Measurements from ENCODE around the gene ADCY5. TPM values are rescaled to one million over a fixed set of nuclear protein-coding genes. Genes with fewer than 3 reads are reported as not detected.

Gene ADCY5
- total RNA-seq, 4 donors from 2014 or later, result 13.3 to 27.4 (median 21.7) TPM

DNA sequence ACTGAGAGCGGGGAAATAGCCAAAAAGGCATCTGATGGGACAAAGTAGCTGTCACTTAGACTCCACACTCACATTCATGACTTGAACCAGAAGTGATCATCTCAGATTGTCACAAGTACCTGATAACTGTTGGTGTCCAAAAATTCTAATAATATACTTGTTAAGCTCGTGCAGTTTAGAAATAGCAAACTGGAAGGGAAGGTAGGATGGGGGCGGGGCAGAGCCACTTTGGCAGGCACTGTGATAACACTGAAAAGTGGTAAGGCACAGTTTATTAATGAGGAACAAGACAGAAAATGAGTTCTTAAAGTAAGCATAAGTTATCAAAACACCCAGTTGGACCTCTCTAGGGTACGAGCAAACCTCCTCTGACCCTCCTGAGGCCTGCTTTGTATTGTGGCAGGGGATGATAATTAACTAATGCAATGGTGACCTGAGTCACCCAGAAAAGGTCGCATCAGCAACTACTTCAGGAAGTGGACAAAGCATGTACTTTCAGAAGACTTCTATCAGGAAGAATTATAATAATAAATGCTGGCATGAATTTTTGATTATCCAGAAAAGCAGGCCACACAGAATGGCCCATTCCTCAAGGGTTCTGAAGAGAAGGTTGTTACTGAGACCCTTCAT lies 54.4 kb downstream of the ADCY5 start:
- Histone ChIP-seq H3K36me3 (no peaks in the 10 kb centered on the region), H3K9me3 (no peaks in the 10 kb centered on the region), H3K4me1 (peaks cover 0 to 35% (median 5%) of the 10 kb centered on the region in 4 donors), H3K4me3 (no peak overlapping the region), H3K27ac (no peak overlapping the region), H3K27me3 (no peaks in the 10 kb centered on the region)
- no peak for DNase-seq (ENCODE audit: low spot score in 2 of 2)
- WGBS, 2 donors, result 74% methylated on average over 5 of the region's 5 CpGs
- TF ChIP-seq EP300 (IDR thresholded peaks at IDR 0.05), result no peak
- TF ChIP-seq, protein P1, sequence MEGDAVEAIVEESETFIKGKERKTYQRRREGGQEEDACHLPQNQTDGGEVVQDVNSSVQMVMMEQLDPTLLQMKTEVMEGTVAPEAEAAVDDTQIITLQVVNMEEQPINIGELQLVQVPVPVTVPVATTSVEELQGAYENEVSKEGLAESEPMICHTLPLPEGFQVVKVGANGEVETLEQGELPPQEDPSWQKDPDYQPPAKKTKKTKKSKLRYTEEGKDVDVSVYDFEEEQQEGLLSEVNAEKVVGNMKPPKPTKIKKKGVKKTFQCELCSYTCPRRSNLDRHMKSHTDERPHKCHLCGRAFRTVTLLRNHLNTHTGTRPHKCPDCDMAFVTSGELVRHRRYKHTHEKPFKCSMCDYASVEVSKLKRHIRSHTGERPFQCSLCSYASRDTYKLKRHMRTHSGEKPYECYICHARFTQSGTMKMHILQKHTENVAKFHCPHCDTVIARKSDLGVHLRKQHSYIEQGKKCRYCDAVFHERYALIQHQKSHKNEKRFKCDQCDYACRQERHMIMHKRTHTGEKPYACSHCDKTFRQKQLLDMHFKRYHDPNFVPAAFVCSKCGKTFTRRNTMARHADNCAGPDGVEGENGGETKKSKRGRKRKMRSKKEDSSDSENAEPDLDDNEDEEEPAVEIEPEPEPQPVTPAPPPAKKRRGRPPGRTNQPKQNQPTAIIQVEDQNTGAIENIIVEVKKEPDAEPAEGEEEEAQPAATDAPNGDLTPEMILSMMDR (IDR thresholded peaks at IDR 0.05), result no peak
- TF ChIP-seq POLR2A (IDR thresholded peaks at IDR 0.05), result no peak

- H3K4me1 ChIP-seq, result peaks cover 0 to 33% (median 3%) of the 10 kb centered on the region in 4 donors
Observed at GRCh38 chr3:123392871-123393620, 55.8 kb downstream of the ADCY5 start.

DNA sequence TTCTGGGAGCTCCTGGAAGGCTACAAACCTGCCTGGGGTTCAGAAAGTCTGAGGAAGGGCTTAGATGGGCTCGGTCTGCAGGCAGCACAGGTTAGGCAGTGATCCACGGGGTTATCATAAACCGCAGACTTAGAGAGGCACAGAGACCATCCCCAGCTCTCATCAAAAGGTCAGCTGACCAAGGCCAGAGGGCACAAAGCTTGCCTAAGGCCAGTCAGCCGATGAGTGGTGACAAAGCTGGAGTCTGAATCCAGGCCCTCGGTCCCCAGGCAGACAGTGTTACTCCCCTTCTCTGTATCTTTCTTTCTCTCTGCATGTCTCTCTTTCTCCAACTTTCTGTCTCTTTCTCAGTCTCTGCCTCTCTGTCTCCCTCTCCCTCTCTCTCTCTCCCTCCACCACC lies 56.5 kb downstream of the ADCY5 start:
- Histone ChIP-seq H3K36me3 (no peaks in the 10 kb centered on the region), H3K27ac (peak overlapping the region in 1 of 4 donors; percentile 3), H3K27me3 (no peaks in the 10 kb centered on the region), H3K4me3 (no peak overlapping the region), H3K9me3 (no peaks in the 10 kb centered on the region), H3K4me1 (peaks cover 0 to 27% (median 2%) of the 10 kb centered on the region in 4 donors)
- 54 to 67% methylated on average over 5 of the region's 5 CpGs for WGBS, 2 donors
- TF ChIP-seq EP300 (IDR thresholded peaks at IDR 0.05) (no peak), POLR2A (IDR thresholded peaks at IDR 0.05) (no peak)
- TF ChIP-seq, protein P1 (IDR thresholded peaks at IDR 0.05), result no peak
- no peak for DNase-seq (ENCODE audit: low spot score in 2 of 2)

More at GRCh38 chr3:123392871-123393620, 55.8 kb downstream of the ADCY5 start:
- H3K36me3 ChIP-seq, result no peaks in the 10 kb centered on the region
- no peak overlapping the region for H3K27ac ChIP-seq
- no peaks in the 10 kb centered on the region for H3K27me3 ChIP-seq
- 77 to 83% methylated on average over 4 of the region's 4 CpGs for WGBS, 2 donors
- no peak for DNase-seq (ENCODE audit: low spot score in 2 of 2)
- no peak for TF ChIP-seq EP300 (IDR thresholded peaks at IDR 0.05)
- TF ChIP-seq, protein P1 (IDR thresholded peaks at IDR 0.05), result no peak
- TF ChIP-seq POLR2A (IDR thresholded peaks at IDR 0.05), result no peak
- H3K9me3 ChIP-seq, result no peaks in the 10 kb centered on the region
- no peak overlapping the region for H3K4me3 ChIP-seq

GRCh38 chr3:123390865-123391600 lies 57.9 kb downstream of the ADCY5 start:
- Histone ChIP-seq H3K27ac (no peak overlapping the region), H3K36me3 (no peaks in the 10 kb centered on the region), H3K4me3 (no peak overlapping the region), H3K27me3 (no peaks in the 10 kb centered on the region), H3K4me1 (peaks cover 0 to 23% (median 3%) of the 10 kb centered on the region in 4 donors), H3K9me3 (no peaks in the 10 kb centered on the region)
- TF ChIP-seq EP300 (IDR thresholded peaks at IDR 0.05), result peak in 1 of 2 donors; percentile 29
- no peak for TF ChIP-seq POLR2A (IDR thresholded peaks at IDR 0.05)
- 60 to 63% methylated on average over 9 to 10 of the region's 10 CpGs for WGBS, 2 donors
- DNase-seq (ENCODE audit: low spot score in 2 of 2), result peak in 1 of 2 donors; percentile 27

GRCh38 chr3:123389628-123389918 lies 59.3 kb downstream of the ADCY5 start:
- no peak overlapping the region for H3K4me3 ChIP-seq
- peaks cover 0 to 23% (median 4%) of the 10 kb centered on the region in 4 donors for H3K4me1 ChIP-seq
- DNase-seq (ENCODE audit: low spot score in 2 of 2), result no peak
- no peaks in the 10 kb centered on the region for H3K36me3 ChIP-seq
- WGBS, 2 donors, result 71 to 76% methylated on average over 5 of the region's 5 CpGs
- no peaks in the 10 kb centered on the region for H3K27me3 ChIP-seq
- H3K27ac ChIP-seq, result no peak overlapping the region
- H3K9me3 ChIP-seq, result no peaks in the 10 kb centered on the region
- TF ChIP-seq EP300 (IDR thresholded peaks at IDR 0.05), result no peak
- no peak for TF ChIP-seq POLR2A (IDR thresholded peaks at IDR 0.05)
- TF ChIP-seq, protein P1 (IDR thresholded peaks at IDR 0.05), result no peak
